Bronchial epithelial cell (primary cell): ENCODE measurements around the gene NPLOC4. TPM values are rescaled to one million over a fixed set of nuclear protein-coding genes. Genes with fewer than 3 reads are reported as not detected.
A peak's percentile ranks its signal among the peaks of the same experiment; 100 is the strongest.

ENCODE experiments used
- DNase-seq: peaks from one replicate; pipeline ENCODE4 v3.0.0-alpha.2; 2010; ENCODE audit warnings: low read depth
- FAIRE-seq: peaks from 2 replicates; lab custom pipeline; 2011; peaks lifted over from hg19 to GRCh38; lab: Jason Lieb, UNC
- H3K27me3 ChIP-seq: 2 replicates; pipeline ENCODE4 v1.5.1; 2011; ENCODE audit warnings: low read length; ENCODE audit not compliant: control insufficient read depth, insufficient read depth
- H3K36me3 ChIP-seq: 2 replicates; pipeline ENCODE4 v1.5.1; 2011; ENCODE audit warnings: low read length; ENCODE audit not compliant: control insufficient read depth, insufficient read depth
- H3K4me3 ChIP-seq: 2 replicates; pipeline ENCODE4 v1.5.1; 2011; ENCODE audit warnings: mild to moderate bottlenecking, low read depth, low read length, control low read depth
- total RNA-seq: library from RNA; depleted of rRNA; stranded (reverse); fragments of >200 nt; gene quantifications from 2 replicates; pipeline ENCODE4 v1.2.1, GENCODE V29; 2014
- TF ChIP-seq, protein P1 (sequence below): IDR thresholded peaks from 2 replicates; pipeline ENCODE4 v1.5.1; 2011; ENCODE audit warnings: mild to moderate bottlenecking, moderate library complexity, low read length, control low read depth, inconsistent platforms; ENCODE audit not compliant: insufficient read depth, severe bottlenecking

The NPLOC4 gene
- total RNA-seq, 1 donor from 2014 or later = 60.0 TPM

DNA sequence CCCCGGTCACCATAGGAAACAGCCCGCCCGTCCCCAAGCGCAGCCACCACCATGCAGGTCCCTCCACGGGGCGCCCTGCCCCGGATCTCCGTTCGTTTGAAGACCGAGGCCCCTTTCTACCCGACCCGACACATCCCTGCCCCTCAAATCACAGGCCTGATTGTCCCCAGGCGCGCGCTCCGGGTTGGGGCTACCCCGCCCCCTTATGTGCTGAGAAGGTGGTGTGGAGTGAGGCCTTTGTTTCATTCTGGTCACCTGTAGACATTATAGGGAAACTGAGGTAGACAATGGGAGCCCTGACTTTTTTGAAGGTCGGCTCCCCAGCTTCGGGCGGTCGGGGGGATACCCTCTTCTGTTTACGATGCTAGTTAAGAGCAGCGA is 123.5 kb downstream of the NPLOC4 start:
- no peak for FAIRE-seq
- H3K36me3 ChIP-seq = peaks cover 22% of the 10 kb centered on the region
- H3K4me3 ChIP-seq = peak overlapping the region; percentile 98
- peak; percentile 32 for DNase-seq
- TF ChIP-seq, protein P1, sequence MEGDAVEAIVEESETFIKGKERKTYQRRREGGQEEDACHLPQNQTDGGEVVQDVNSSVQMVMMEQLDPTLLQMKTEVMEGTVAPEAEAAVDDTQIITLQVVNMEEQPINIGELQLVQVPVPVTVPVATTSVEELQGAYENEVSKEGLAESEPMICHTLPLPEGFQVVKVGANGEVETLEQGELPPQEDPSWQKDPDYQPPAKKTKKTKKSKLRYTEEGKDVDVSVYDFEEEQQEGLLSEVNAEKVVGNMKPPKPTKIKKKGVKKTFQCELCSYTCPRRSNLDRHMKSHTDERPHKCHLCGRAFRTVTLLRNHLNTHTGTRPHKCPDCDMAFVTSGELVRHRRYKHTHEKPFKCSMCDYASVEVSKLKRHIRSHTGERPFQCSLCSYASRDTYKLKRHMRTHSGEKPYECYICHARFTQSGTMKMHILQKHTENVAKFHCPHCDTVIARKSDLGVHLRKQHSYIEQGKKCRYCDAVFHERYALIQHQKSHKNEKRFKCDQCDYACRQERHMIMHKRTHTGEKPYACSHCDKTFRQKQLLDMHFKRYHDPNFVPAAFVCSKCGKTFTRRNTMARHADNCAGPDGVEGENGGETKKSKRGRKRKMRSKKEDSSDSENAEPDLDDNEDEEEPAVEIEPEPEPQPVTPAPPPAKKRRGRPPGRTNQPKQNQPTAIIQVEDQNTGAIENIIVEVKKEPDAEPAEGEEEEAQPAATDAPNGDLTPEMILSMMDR = no peak
- no peaks in the 10 kb centered on the region for H3K27me3 ChIP-seq

DNA sequence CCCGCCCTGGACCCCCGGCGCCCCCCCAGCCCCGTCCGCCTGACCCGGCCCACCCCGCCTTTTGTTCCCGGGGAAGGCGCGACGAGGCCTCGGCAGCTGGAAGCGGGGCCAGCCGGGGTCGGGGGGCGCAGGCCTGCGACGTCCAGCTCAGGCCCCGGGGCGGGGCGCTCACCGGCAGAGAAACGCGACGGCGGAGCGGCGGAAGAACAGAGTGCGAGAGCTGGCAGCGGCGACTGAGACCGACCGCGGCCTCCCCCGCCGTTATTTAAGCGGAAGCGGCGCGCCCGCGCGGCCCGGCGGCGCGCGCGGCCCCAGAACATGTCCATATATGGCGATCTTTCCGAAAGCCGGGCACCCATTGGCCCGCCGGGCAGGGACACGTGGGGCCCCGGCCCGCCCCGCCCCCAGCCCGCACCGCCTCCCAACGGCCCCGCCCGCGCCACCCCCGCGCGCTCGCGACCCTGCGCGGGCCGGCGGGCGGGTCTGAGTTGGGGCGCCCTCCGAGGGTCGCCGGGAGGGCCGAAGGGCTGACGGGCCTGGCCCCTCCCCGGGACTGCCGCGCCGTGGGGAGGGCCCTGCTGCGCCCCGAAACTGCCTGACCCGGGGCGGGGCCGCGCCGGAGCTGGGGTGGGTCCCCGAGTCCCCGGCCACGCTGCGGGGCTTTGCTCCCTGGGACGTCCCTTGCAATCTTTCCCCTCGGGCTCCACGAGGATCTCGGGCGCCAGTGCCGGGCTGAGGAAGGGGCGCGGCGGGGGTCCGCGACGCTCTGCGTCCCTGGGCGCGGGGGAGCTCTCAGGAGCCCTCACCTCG is 124.1 kb downstream of the NPLOC4 start, which contains the start of gene ACTG1:
ACTG1 (minus strand) TSS at position 238 of the 810 bp plus-strand sequence. CDS start 445 bp downstream, outside the sequence.
- no peak for FAIRE-seq
- DNase-seq = peak; percentile 66
- H3K36me3 ChIP-seq = peaks cover 22% of the 10 kb centered on the region
- TF ChIP-seq, protein P1 = no peak
- H3K4me3 ChIP-seq = peak within 1 kb of the TSS; percentile 98
- no peaks in the 10 kb centered on the region for H3K27me3 ChIP-seq

DNA sequence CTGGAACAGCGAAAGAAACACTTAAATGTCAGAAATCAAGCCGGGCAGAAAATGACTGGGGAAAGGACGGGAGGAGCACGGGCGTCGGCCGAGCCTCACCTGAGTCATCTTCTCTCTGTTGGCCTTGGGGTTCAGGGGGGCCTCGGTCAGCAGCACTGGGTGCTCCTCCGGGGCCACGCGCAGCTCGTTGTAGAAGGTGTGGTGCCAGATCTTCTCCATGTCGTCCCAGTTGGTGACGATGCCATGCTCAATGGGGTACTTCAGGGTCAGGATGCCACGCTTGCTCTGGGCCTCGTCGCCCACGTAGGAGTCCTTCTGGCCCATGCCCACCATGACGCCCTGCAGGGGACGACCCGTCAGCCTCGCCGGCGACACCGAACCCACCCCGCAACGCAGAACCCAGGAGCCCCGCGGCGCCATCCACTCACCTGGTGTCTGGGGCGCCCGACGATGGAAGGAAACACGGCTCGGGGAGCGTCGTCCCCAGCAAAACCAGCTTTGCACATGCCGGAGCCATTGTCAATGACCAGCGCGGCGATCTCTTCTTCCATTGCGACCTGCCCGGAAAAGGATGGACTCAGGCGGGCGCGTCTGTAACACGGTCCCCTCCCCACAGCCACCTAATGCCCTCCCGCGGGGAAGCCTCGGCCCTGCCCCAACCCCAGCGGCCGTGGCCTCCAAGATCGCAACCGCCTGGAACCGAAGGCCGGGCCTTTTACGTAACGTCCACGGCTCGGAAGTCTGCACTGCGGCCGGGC is 124.9 kb downstream of the NPLOC4 start:
- TF ChIP-seq, protein P1 = no peak
- Histone ChIP-seq H3K27me3 (no peaks in the 10 kb centered on the region), H3K36me3 (peaks cover 22% of the 10 kb centered on the region), H3K4me3 (peak overlapping the region; percentile 98)
- FAIRE-seq = no peak
- no peak for DNase-seq

DNA sequence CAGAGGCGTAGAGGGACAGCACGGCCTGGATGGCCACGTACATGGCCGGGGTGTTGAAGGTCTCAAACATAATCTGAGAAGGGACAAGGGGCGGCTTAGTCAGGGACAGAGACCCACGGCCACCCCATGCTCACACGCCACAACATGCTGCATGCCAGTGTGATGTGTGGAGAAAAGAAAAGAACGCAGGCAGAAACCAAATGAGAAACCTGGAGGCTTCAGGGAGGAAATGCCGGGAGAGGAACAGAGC is 125.4 kb downstream of the NPLOC4 start:
- TF ChIP-seq, protein P1 = no peak
- H3K27me3 ChIP-seq = no peaks in the 10 kb centered on the region
- FAIRE-seq (no peak), DNase-seq (no peak)
- H3K36me3 ChIP-seq = peaks cover 20% of the 10 kb centered on the region
- peak overlapping the region; percentile 98 for H3K4me3 ChIP-seq

DNA sequence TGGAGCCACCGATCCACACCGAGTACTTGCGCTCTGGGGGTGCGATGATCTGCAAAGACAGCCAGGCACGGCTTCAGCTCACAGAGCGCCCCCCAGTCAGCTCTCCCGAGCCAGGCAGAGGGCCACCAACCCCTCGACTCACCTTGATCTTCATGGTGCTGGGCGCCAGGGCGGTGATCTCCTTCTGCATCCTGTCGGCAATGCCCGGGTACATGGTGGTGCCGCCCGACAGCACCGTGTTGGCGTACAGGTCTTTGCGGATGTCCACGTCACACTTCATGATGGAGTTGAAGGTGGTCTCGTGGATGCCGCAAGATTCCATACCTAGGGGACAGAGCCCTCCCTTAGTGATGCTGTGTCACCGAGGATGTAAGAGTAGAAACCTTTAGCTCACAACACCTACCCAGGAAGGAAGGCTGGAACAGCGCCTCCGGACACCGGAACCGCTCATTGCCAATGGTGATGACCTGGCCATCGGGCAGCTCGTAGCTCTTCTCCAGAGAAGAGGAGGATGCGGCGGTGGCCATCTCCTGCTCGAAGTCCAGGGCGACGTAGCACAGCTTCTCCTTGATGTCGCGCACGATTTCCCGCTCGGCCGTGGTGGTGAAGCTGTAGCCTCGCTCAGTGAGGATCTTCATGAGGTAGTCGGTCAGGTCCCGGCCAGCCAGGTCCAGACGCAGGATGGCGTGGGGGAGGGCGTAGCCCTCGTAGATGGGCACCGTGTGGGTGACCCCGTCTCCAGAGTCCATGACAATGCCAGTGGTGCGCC is 125.9 kb downstream of the NPLOC4 start:
- H3K4me3 ChIP-seq = peak overlapping the region; percentile 98
- TF ChIP-seq, protein P1 = no peak
- DNase-seq (no peak), FAIRE-seq (no peak)
- no peaks in the 10 kb centered on the region for H3K27me3 ChIP-seq
- H3K36me3 ChIP-seq = peaks cover 20% of the 10 kb centered on the region
